K562 (cell line): Measurements from ENCODE around the gene EIF2AK2. TPM values are rescaled to one million over a fixed set of nuclear protein-coding genes. Genes with fewer than 3 reads are reported as not detected.

ENCODE experiments used
- ATAC-seq: fragments of 200-7000 bp; cut with Tn5 transposase; 3 replicates; pipeline ENCODE4 v1.9.1; 2020; ENCODE audit warnings: moderate library complexity
- BruUV-seq: library from RNA; stranded (reverse); fragments of 400-500 nt; replicated peaks from 2 replicates; lab custom pipeline; 2021; lab: Mats Ljungman, UMichigan
- CTCF ChIA-PET: fragments of 300-600 bp; formaldehyde crosslinking; extraction: SDS; loops from one replicate; lab custom pipeline; 2021; ENCODE audit warnings: low intra/inter-chr PET ratio; lab: Yijun Ruan, JAX
- POLR2A ChIA-PET: fragments of 300-600, 350-650 bp; sonication (Branson Sonifier 250); formaldehyde crosslinking; extraction: SDS; loops from one replicate; lab custom pipeline; 2021; ENCODE audit warnings: antibody characterized with exemption, inconsistent platforms; lab: Yijun Ruan, JAX
- DNase-seq, 4 experiments: peaks; one replicate each; pipeline versions ENCODE4 v3.0.0 to v3.0.0-alpha.2; 2011 to 2018; ENCODE audit warnings: low spot score in 3 of 4, mixed read lengths in 3 of 4; ENCODE audit errors: extremely low read depth in 1 of 4
- FAIRE-seq: peaks from 2 replicates; lab custom pipeline; 2011; peaks lifted over from hg19 to GRCh38; lab: Jason Lieb, UNC
- H2AFZ ChIP-seq: 2 replicates; pipeline ENCODE4 v1.6.0; 2011; ENCODE audit warnings: low read depth, low read length, control low read depth, inconsistent platforms
- H3K27ac ChIP-seq: fragments of 200-600 bp; 3 replicates; pipeline ENCODE4 v1.8.0; 2011; ENCODE audit warnings: low read depth, mild to moderate bottlenecking, control low read depth, inconsistent platforms, low read length, moderate library complexity, mixed read lengths; ENCODE audit errors: extremely low read depth
- H3K27me3 ChIP-seq, 2 experiments: fragments of 300-600 bp in 1 of 2; 2 replicates in 1 of 2; 3 replicates in 1 of 2; pipeline versions ENCODE4 v1.6.0 to v1.8.0; 2011; ENCODE audit warnings: inconsistent platforms in 2 of 2, low read length in 2 of 2, mild to moderate bottlenecking in 1 of 2, mixed read lengths in 1 of 2, moderate library complexity in 1 of 2; ENCODE audit not compliant: control insufficient read depth in 2 of 2, insufficient read depth in 2 of 2
- H3K36me3 ChIP-seq: fragments of 300-600 bp; 3 replicates; pipeline ENCODE4 v1.8.0; 2011; ENCODE audit warnings: mild to moderate bottlenecking, low read length, inconsistent platforms; ENCODE audit not compliant: control insufficient read depth, insufficient read depth
- H3K4me1 ChIP-seq, 2 experiments: fragments of 200-600 bp in 1 of 2; replicated peaks in 1 of 2; 2 replicates in 1 of 2; 3 replicates in 1 of 2; pipeline versions ENCODE4 v1.5.1 to v1.8.0; 2011; ENCODE audit warnings: inconsistent platforms in 2 of 2, low read length in 2 of 2, mild to moderate bottlenecking in 1 of 2, mixed read lengths in 1 of 2, moderate library complexity in 1 of 2; ENCODE audit not compliant: control insufficient read depth in 2 of 2, insufficient read depth in 2 of 2
- H3K4me2 ChIP-seq: 2 replicates; pipeline ENCODE4 v1.6.1; 2011; ENCODE audit warnings: low read length, control low read depth, inconsistent platforms, mixed read lengths; ENCODE audit not compliant: insufficient read depth
- H3K4me3 ChIP-seq: fragments of 200-600 bp; sonication (generic), shearing (Covaris generic); 2 replicates; pipeline ENCODE4 v1.5.1; 2016; ENCODE audit warnings: control low read depth, inconsistent platforms
- H3K79me2 ChIP-seq: fragments of 200-600 bp; 3 replicates; pipeline ENCODE4 v1.8.0; 2011; ENCODE audit warnings: low read length, inconsistent platforms; ENCODE audit not compliant: control insufficient read depth, insufficient read depth
- H3K9ac ChIP-seq, 2 experiments: 2 replicates each; pipeline versions ENCODE4 v1.6.0 to v1.6.1; 2011; ENCODE audit warnings: low read depth in 2 of 2, low read length in 2 of 2, control low read depth in 1 of 2, inconsistent platforms in 1 of 2, mild to moderate bottlenecking in 1 of 2, mixed read lengths in 1 of 2; ENCODE audit not compliant: insufficient read depth in 1 of 2
- H3K9me1 ChIP-seq: one replicate; pipeline ENCODE4 v1.6.0; 2011; ENCODE audit warnings: inconsistent platforms, mild to moderate bottlenecking, low read length, moderate library complexity; ENCODE audit not compliant: control insufficient read depth, insufficient read depth
- H3K9me3 ChIP-seq: replicated peaks from 2 replicates; pipeline ENCODE4 v1.5.1; 2011; ENCODE audit warnings: low read depth, low read length, inconsistent platforms; ENCODE audit not compliant: control insufficient read depth, insufficient read depth
- H4K20me1 ChIP-seq: replicated peaks from 2 replicates; pipeline ENCODE4 v1.6.1; 2011; ENCODE audit warnings: low read length, inconsistent platforms, mixed read lengths; ENCODE audit not compliant: control insufficient read depth, insufficient read depth
- HNRNPLL ChIP-seq: fragments of 200-400 bp; formaldehyde crosslinking; IDR thresholded peaks from 2 replicates; pipeline ENCODE4 v1.6.1; 2017; ENCODE audit warnings: low read length, low read depth, mild to moderate bottlenecking; ENCODE audit not compliant: poor library complexity, severe bottlenecking
- PKNOX1 ChIP-seq: fragments of 450-650 bp; IDR thresholded peaks from 2 replicates; pipeline ENCODE4 v1.6.1; 2016
- SIRT6 ChIP-seq: IDR thresholded peaks from one replicate; pipeline ENCODE4 v1.6.1; 2012; ENCODE audit warnings: low read depth, mild to moderate bottlenecking, control low read depth, inconsistent platforms, low read length, moderate library complexity
- SMC3 ChIP-seq: conservative IDR thresholded peaks from 2 replicates; pipeline ENCODE4 v1.6.1; 2011; ENCODE audit warnings: low read depth, low read length, improper control_type of control experiment; ENCODE audit not compliant: insufficient read depth
- WGBS: fragments of 100-300 bp; shearing (Covaris generic); methylation state at CpG from one replicate; pipeline ENCODE4 v1.1.6; 2016; ENCODE audit warnings: low coverage, mixed read lengths; ENCODE audit not compliant: insufficient coverage; ENCODE audit errors: missing lambda C conversion rate; 5-methylcytosine and 5-hydroxymethylcytosine counted together
- in situ Hi-C: fragments of 300-500 bp; cut with MboI; formaldehyde crosslinking; loops from 4 replicates; pipeline ENCODE4 v1.15.0; 2018; ENCODE audit warnings: inconsistent platforms, mixed read lengths
- intact Hi-C: fragments of 100-400 bp; cut with micrococcal nuclease; formaldehyde crosslinking; loops from 2 replicates; pipeline ENCODE4 v1.14.2; 2022
- polyA plus RNA-seq, 8 experiments: library from polyadenylated mRNA; depleted of rRNA in 4 of 8; stranded (reverse) in 5 of 8; unstranded in 3 of 8; fragments of >200 nt; fragmentation: Nextera tagmentation in 2 of 8; fragmentation: Illumina TruSeq in 1 of 8; extraction: Ambion mirVana in 2 of 8; extraction: Trizol in 1 of 8; gene quantifications; 2 replicates each; pipeline versions ENCODE4 v1.2.1 to v1.2.3, GENCODE V29; 2011 to 2014; ENCODE audit warnings: inconsistent platforms in 1 of 8, missing spikeins in 1 of 8
- total RNA-seq, 7 experiments: library from RNA; depleted of rRNA in 6 of 7; stranded (reverse); fragments of >200 nt in 6 of 7; fragmentation: Illumina TruSeq in 2 of 7; extraction: Trizol in 2 of 7; gene quantifications; 2 replicates each; pipeline versions ENCODE4 v1.2.1 to v1.2.3, GENCODE V29; 2011 to 2021; ENCODE audit warnings: low replicate concordance in 1 of 7

EIF2AK2 gene
- total and polyA plus RNA-seq, 9 of the 15 experiments (the other 6 are each of a cell fraction or from before 2014, with no cell fraction given): 3.8 to 19.5 (median 13.3) TPM

GRCh38 chr2:37111958-37112357 lies 44.8 kb downstream of the EIF2AK2 start:
- Histone ChIP-seq H2AFZ (no peak overlapping the region), H3K9me1 (no peaks in the 10 kb centered on the region), H3K27ac (no peak overlapping the region), H4K20me1 (no peaks in the 10 kb centered on the region), H3K4me2 (no peak overlapping the region), H3K4me3 (no peak overlapping the region), H3K9ac (no peak overlapping the region), H3K9me3 (no peaks in the 10 kb centered on the region), H3K27me3 (no peaks in the 10 kb centered on the region), H3K4me1 (no peaks in the 10 kb centered on the region), H3K36me3 (peaks cover 26% of the 10 kb centered on the region; the same call in 2 of the 3 replicates), H3K79me2 (no peaks in the 10 kb centered on the region)
- no TSS peak for BruUV-seq
- ChIA-PET CTCF (no interaction called here), POLR2A (interaction anchor here (1.4 kb wide), 1 partner anchor 20 kb away, joined by 3 read pairs; no protein-coding TSS in a partner anchor)
- no peak for DNase-seq
- FAIRE-seq: no peak
- TF ChIP-seq PKNOX1 (no peak), SMC3 (no peak), SIRT6 (no peak), HNRNPLL (no peak)
- ATAC-seq: no peak
- in situ Hi-C loops: no loop called here
- intact Hi-C loops: no loop called here
- 58% methylated on average over 2 of the region's 2 CpGs for WGBS
